Measurements from ENCODE around the gene FBRS. TPM values are rescaled to one million over a fixed set of nuclear protein-coding genes. Genes with fewer than 3 reads are reported as not detected.

FBRS gene
- polyA plus RNA-seq, 1 of the 3 experiments (the other 2 are of a cell fraction): 11.5 TPM

DNA sequence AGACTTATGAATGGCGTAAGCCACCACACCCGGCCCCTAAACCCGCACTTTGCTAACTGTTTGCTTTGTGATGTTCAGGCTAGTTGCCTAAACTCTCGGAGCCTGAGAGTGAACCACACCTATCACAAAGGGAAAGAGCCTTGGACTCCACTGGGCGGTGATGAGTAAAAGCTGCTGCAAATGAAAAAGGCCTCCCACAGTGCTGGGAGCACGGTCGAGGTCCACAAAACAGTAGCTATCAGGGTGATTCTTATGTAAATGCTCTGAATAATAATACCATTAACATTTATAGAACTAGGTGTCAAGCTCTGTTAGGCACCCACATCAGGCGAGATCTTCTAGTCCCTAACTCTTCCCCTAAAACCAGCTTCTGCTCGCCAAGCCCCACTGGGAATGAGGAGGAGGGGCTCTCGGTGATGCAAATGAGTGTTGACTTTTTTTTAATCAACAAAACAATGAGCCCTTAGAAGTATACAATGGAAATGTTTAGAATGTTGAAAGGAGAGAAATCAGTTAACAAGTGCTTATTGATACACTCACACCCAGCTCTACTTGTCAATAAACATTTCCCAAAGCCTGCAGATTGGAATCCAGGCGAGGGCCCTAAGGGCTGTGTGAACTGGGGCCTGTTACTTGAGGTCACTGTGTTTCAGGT, 19.8 kb downstream of the FBRS start:
- TF ChIP-seq, protein P1, sequence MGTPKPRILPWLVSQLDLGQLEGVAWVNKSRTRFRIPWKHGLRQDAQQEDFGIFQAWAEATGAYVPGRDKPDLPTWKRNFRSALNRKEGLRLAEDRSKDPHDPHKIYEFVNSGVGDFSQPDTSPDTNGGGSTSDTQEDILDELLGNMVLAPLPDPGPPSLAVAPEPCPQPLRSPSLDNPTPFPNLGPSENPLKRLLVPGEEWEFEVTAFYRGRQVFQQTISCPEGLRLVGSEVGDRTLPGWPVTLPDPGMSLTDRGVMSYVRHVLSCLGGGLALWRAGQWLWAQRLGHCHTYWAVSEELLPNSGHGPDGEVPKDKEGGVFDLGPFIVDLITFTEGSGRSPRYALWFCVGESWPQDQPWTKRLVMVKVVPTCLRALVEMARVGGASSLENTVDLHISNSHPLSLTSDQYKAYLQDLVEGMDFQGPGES (IDR thresholded peaks at IDR 0.05; ENCODE audit: low read depth, low read length): no peak
- TF ChIP-seq RXRA (IDR thresholded peaks at IDR 0.05; ENCODE audit: borderline replicate concordance, low read depth) (no peak), FOXJ3 (CRISPR knock-in tag; IDR thresholded peaks at IDR 0.05) (no peak), TCF12 (IDR thresholded peaks at IDR 0.05) (no peak), MXI1 (IDR thresholded peaks at IDR 0.05; ENCODE audit: low read depth, low read length) (no peak), GATA2 (CRISPR knock-in tag; IDR thresholded peaks at IDR 0.05) (no peak), FOSL2 (IDR thresholded peaks at IDR 0.05; ENCODE audit: borderline replicate concordance, low read depth) (no peak), RFX5 (IDR thresholded peaks at IDR 0.05; ENCODE audit: low read length) (no peak), MEF2A (IDR thresholded peaks at IDR 0.05; ENCODE audit: borderline replicate concordance, low read depth) (no peak), SMC3 (IDR thresholded peaks at IDR 0.05; ENCODE audit: low read depth, low read length) (no peak), SIN3A (IDR thresholded peaks at IDR 0.05; ENCODE audit: borderline replicate concordance, low read depth, low read length) (no peak)
- TF ChIP-seq, protein P2, sequence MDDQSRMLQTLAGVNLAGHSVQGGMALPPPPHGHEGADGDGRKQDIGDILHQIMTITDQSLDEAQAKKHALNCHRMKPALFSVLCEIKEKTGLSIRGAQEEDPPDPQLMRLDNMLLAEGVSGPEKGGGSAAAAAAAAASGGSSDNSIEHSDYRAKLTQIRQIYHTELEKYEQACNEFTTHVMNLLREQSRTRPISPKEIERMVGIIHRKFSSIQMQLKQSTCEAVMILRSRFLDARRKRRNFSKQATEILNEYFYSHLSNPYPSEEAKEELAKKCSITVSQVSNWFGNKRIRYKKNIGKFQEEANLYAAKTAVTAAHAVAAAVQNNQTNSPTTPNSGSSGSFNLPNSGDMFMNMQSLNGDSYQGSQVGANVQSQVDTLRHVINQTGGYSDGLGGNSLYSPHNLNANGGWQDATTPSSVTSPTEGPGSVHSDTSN (IDR thresholded peaks at IDR 0.05): no peak
- POLR2A ChIA-PET: no interaction called here
- no peaks in the 10 kb centered on the region for H3K27me3 ChIP-seq (ENCODE audit: insufficient read depth)

DNA sequence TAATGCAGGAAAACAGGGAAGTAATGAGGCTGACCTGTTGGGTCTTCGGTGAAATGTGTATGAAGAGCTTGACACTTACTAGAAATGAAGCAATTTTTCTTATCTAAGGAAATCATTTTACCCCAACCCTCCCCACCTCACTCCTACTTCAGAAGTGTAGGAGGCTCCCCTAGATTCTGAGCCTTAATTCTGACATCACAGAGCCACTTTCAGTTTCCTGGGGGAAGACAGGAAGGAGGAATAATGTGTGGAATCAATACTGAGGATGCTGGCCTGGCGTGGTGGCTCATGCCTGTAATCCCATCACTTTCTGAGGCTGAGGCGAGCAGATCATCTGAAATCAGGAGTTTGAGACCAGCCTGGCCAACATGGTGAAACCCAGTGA, 20.3 kb downstream of the FBRS start:
- Histone ChIP-seq H2AFZ (ENCODE audit: low read depth) (no peak overlapping the region), H3K27ac (ENCODE audit: low read depth in 2 of 2, low read length in 1 of 2) (no peak overlapping the region), H3K36me3 (replicated peaks in 1 of 2; ENCODE audit: control insufficient read depth in 1 of 2, insufficient read depth in 2 of 2, low read length in 1 of 2) (no peaks in the 10 kb centered on the region), H3K9ac (no peak overlapping the region), H4K20me1 (ENCODE audit: insufficient read depth) (no peaks in the 10 kb centered on the region), H3K4me2 (no peak overlapping the region), H3K4me3 (ENCODE audit: low read depth in 2 of 2, low read length in 1 of 2) (no peak overlapping the region), H3K9me2 (no peaks in the 10 kb centered on the region), H3K4me1 (ENCODE audit: control insufficient read depth in 1 of 2, insufficient read depth in 2 of 2, low read depth in 1 of 2, low read length in 1 of 2) (no peaks in the 10 kb centered on the region), H3K27me3 (ENCODE audit: insufficient read depth) (no peaks in the 10 kb centered on the region), H3K9me3 (no peaks in the 10 kb centered on the region), H3F3A (replicated peaks; ENCODE audit: insufficient read depth) (no peaks in the 10 kb centered on the region), H3K79me2 (ENCODE audit: insufficient read depth) (no peaks in the 10 kb centered on the region)
- ChIA-PET CTCF (interaction anchor here (0.8 to 1.2 kb wide), 3 partner anchors 12 to 18 kb away, joined by 3 to 6 read pairs (median 5); no protein-coding TSS in a partner anchor), POLR2A (no interaction called here)
- 86% methylated on average over 3 of the region's 3 CpGs for WGBS (ENCODE audit: low lambda C conversion rate)
- TF ChIP-seq, protein P3, sequence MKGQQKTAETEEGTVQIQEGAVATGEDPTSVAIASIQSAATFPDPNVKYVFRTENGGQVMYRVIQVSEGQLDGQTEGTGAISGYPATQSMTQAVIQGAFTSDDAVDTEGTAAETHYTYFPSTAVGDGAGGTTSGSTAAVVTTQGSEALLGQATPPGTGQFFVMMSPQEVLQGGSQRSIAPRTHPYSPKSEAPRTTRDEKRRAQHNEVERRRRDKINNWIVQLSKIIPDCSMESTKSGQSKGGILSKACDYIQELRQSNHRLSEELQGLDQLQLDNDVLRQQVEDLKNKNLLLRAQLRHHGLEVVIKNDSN (IDR thresholded peaks at IDR 0.05; ENCODE audit: borderline replicate concordance, low read depth): no peak
- TF ChIP-seq, protein P4, sequence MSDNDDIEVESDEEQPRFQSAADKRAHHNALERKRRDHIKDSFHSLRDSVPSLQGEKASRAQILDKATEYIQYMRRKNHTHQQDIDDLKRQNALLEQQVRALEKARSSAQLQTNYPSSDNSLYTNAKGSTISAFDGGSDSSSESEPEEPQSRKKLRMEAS (IDR thresholded peaks at IDR 0.05; ENCODE audit: low read depth): no peak
- no peak for TF ChIP-seq RXRA (IDR thresholded peaks at IDR 0.05; ENCODE audit: borderline replicate concordance, low read depth)
- TF ChIP-seq, protein P2 (IDR thresholded peaks at IDR 0.05): no peak
- no peak for TF ChIP-seq YY1 (IDR thresholded peaks at IDR 0.05; ENCODE audit: low read depth)
- no peak for TF ChIP-seq MEF2A (IDR thresholded peaks at IDR 0.05; ENCODE audit: borderline replicate concordance, low read depth)
- TF ChIP-seq SIN3A (IDR thresholded peaks at IDR 0.05; ENCODE audit: borderline replicate concordance, low read depth, low read length): no peak
- TF ChIP-seq FOSL2 (IDR thresholded peaks at IDR 0.05; ENCODE audit: borderline replicate concordance, low read depth): no peak
- TF ChIP-seq GATA2 (CRISPR knock-in tag; IDR thresholded peaks at IDR 0.05): no peak
- no peak for TF ChIP-seq JUND (IDR thresholded peaks at IDR 0.05)
- no peak for TF ChIP-seq TEAD4 (IDR thresholded peaks at IDR 0.05; ENCODE audit: borderline replicate concordance, insufficient read depth)
- TF ChIP-seq, protein P5, sequence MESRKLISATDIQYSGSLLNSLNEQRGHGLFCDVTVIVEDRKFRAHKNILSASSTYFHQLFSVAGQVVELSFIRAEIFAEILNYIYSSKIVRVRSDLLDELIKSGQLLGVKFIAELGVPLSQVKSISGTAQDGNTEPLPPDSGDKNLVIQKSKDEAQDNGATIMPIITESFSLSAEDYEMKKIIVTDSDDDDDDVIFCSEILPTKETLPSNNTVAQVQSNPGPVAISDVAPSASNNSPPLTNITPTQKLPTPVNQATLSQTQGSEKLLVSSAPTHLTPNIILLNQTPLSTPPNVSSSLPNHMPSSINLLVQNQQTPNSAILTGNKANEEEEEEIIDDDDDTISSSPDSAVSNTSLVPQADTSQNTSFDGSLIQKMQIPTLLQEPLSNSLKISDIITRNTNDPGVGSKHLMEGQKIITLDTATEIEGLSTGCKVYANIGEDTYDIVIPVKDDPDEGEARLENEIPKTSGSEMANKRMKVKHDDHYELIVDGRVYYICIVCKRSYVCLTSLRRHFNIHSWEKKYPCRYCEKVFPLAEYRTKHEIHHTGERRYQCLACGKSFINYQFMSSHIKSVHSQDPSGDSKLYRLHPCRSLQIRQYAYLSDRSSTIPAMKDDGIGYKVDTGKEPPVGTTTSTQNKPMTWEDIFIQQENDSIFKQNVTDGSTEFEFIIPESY (IDR thresholded peaks at IDR 0.05; ENCODE audit: borderline replicate concordance, low read depth): no peak
- no peak for TF ChIP-seq EP300 (IDR thresholded peaks at IDR 0.05; ENCODE audit: borderline replicate concordance in 1 of 2, low read depth in 1 of 2, low read length in 1 of 2)
- TF ChIP-seq NRF1 (IDR thresholded peaks at IDR 0.05; ENCODE audit: low read depth, low read length): no peak
- no peak for TF ChIP-seq TCF12 (IDR thresholded peaks at IDR 0.05)
- no peak for DNase-seq

More for the DNA sequence above, 19.8 kb downstream of the FBRS start:
- no peaks in the 10 kb centered on the region for H4K20me1 ChIP-seq (ENCODE audit: insufficient read depth)
- CTCF ChIA-PET: interaction anchor here (0.8 to 1.2 kb wide), 3 partner anchors 12 to 18 kb away, joined by 3 to 6 read pairs (median 5); no protein-coding TSS in a partner anchor
- H3K36me3 ChIP-seq (replicated peaks in 1 of 2; ENCODE audit: control insufficient read depth in 1 of 2, insufficient read depth in 2 of 2, low read length in 1 of 2): no peaks in the 10 kb centered on the region
- no peaks in the 10 kb centered on the region for H3K9me3 ChIP-seq
- no peak overlapping the region for H2AFZ ChIP-seq (ENCODE audit: low read depth)
- H3K79me2 ChIP-seq (ENCODE audit: insufficient read depth): no peaks in the 10 kb centered on the region
- 83% methylated on average over 11 of the region's 11 CpGs for WGBS (ENCODE audit: low lambda C conversion rate)
- DNase-seq: no peak
- H3K9ac ChIP-seq: no peak overlapping the region
- no peak overlapping the region for H3K27ac ChIP-seq (ENCODE audit: low read depth in 2 of 2, low read length in 1 of 2)
- no peak overlapping the region for H3K4me3 ChIP-seq (ENCODE audit: low read depth in 2 of 2, low read length in 1 of 2)
- H3K4me1 ChIP-seq (ENCODE audit: control insufficient read depth in 1 of 2, insufficient read depth in 2 of 2, low read depth in 1 of 2, low read length in 1 of 2): no peaks in the 10 kb centered on the region
- no peaks in the 10 kb centered on the region for H3F3A ChIP-seq (replicated peaks; ENCODE audit: insufficient read depth)
- no peak overlapping the region for H3K4me2 ChIP-seq
- H3K9me2 ChIP-seq: no peaks in the 10 kb centered on the region

All from SK-N-SH (cell line).